HG03095 (cell line): ENCODE data around the gene TUBA4A.
"Not testable (repeated sequence)": the region's sequence is repeated elsewhere in the genome, so short reads cannot be mapped to it uniquely, and the experiment has no call there.

ENCODE experiments used
- ATAC-seq: cut with Tn5 transposase; IDR thresholded peaks from one replicate; pipeline ENCODE4 v1.9.1; 2021; ENCODE audit warnings: moderate library complexity; ENCODE audit not compliant: unreplicated experiment

The TUBA4A gene

GRCh38 chr2:219269362-219270054 is 15.8 kb upstream of the TUBA4A start:
- ATAC-seq, result no peak

GRCh38 chr2:219268294-219268693 is 14.6 kb upstream of the TUBA4A start:
- no peak for ATAC-seq

- no peak for ATAC-seq
These were observed 13.2 kb upstream of the TUBA4A start for GRCh38 chr2:219266886-219267285.

- ATAC-seq, result no peak
These were observed 12.5 kb upstream of the TUBA4A start for GRCh38 chr2:219266232-219266631.

- no peak for ATAC-seq
These were observed 7.5 kb upstream of the TUBA4A start for GRCh38 chr2:219261024-219261855.

GRCh38 chr2:219258942-219259341 is 5.2 kb upstream of the TUBA4A start:
- not testable (repeated sequence) for ATAC-seq

- ATAC-seq, result peak; percentile 23
These were observed 978 bp upstream of the TUBA4A start for GRCh38 chr2:219254590-219255201.

- peak; percentile 22 for ATAC-seq
These were observed 592 bp downstream of the TUBA4A start, which contains the start of gene TUBA4B for GRCh38 chr2:219252900-219253752. TUBA4B (plus strand) TSS chr2:219253243; CDS start chr2:219253408, 165 bp downstream.

GRCh38 chr2:219252570-219252899 is 1.2 kb downstream of the TUBA4A start:
- ATAC-seq, result no peak

GRCh38 chr2:219252084-219252483 is 1.6 kb downstream of the TUBA4A start:
- no peak for ATAC-seq

- ATAC-seq, result no peak
These were observed 2.1 kb downstream of the TUBA4A start for GRCh38 chr2:219251656-219252055.

- no peak for ATAC-seq
These were observed 3.5 kb downstream of the TUBA4A start for GRCh38 chr2:219250049-219250781.

GRCh38 chr2:219249203-219249980 is 4.3 kb downstream of the TUBA4A start:
- ATAC-seq, result peak; percentile 25

- no peak for ATAC-seq
These were observed 4.9 kb downstream of the TUBA4A start for GRCh38 chr2:219248845-219249202.

- no peak for ATAC-seq
These were observed 5.8 kb downstream of the TUBA4A start for GRCh38 chr2:219247678-219248642.

GRCh38 chr2:219246559-219246958 is 7.2 kb downstream of the TUBA4A start:
- ATAC-seq, result no peak

GRCh38 chr2:219245899-219246230 is 7.9 kb downstream of the TUBA4A start:
- no peak for ATAC-seq

GRCh38 chr2:219245148-219245898 is 8.4 kb downstream of the TUBA4A start, which contains the start of the genes GLB1L and STK16:
GLB1L (minus strand) TSS chr2:219245444; CDS start chr2:219243573, 1,871 bp downstream.
STK16 (plus strand) TSS chr2:219245479; CDS start chr2:219246000, 521 bp downstream.
- peak; percentile 73 for ATAC-seq
